Measurements from ENCODE around the gene PRDM7.
"Not testable (repeated sequence)": the region's sequence is repeated elsewhere in the genome, so short reads cannot be mapped to it uniquely, and the experiment has no call there.

PRDM7 gene

DNA sequence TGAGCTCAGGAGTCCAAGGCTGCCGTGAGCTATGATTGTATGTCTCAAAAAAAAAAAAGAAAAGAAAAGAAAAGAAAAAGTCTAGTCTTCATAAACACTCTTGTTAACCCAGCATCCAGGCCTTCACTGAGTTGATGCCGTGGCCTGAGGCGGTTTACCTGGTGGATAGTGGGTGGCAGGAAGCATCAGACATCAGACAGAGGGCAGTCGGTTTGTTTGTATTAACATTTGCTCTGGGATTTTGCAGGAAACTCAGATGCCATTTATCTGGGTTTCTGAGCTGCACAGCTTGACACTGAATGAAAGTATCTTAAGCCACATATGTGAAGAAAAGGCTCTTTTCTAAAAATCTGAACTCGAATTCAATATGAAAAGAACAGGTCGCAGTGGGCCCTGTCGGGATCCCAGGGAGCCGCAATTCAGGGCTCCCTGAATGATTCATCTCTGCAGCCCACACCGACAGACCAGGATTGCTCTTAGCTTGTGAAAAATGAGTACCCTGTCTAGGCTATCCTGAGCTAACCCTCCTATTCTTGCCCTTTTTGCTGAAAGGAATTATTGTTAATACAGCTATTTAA, 56.8 kb downstream of the PRDM7 start:
- no peak for DNase-seq
- in situ Hi-C loops (cut with HindIII; ENCODE audit: low pct_ligation_motif_present, low pct_unique_long_range_greater_than_20kb, low sequenced_read_pairs), result no loop called here

- in situ Hi-C loops (cut with HindIII; ENCODE audit: low pct_ligation_motif_present, low pct_unique_long_range_greater_than_20kb, low sequenced_read_pairs), result no loop called here
Observed at GRCh38 chr16:90019543-90020259, 57.4 kb downstream of the PRDM7 start.

DNA sequence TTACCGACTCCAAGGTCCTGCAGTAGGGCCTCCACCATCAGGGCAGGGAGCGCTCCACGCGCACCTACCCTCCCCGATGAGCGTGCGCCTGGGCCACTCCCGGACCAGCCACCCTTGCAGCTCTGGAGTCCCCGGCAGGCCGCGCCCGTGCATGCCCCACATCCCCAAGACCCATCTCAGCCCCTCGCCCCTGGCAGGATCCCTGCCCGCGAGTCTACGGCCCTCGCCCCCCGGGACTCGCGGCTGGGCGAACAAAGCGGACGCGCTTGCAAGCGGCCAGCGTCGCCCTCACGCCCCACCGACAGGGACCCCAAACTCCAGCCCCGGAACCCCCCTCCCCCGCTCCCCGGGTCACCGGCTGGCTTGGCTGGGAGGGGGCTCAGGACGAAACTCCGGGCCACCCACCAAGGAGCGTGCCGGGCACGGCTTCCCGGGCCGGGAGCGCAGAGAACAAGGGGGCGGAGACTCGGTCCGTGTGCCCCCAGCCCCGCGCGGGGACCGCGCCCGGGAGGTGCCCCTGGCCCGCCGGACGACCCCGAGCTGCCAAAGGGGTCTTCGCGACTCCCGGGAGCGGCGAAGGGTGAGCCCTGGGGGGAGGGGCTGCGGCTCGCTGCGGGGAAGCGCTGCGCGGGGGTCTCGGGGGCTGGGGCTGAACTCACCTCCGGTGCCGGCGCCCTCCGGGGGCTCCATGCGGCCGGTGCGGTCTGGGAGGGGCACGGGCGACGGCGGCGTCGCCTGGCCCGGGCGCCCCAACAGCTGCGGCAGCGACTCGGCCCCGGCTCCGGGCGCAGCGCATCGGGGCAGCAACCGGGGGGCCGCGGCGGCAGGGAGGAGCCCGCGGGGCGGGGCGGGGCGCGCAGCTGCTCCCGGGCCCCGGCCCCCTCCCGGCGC, 58.2 kb downstream of the PRDM7 start, which contains the start of gene DBNDD1:
Gene DBNDD1 (minus strand): TSS at position 805 of the 891 bp plus-strand sequence. CDS start 115 bp downstream, at position 690.
- no peak for DNase-seq
- in situ Hi-C loops (cut with HindIII; ENCODE audit: low pct_ligation_motif_present, low pct_unique_long_range_greater_than_20kb, low sequenced_read_pairs), result no loop called here

More at GRCh38 chr16:90019543-90020259, 57.4 kb downstream of the PRDM7 start:
- peak; percentile 58 for DNase-seq

GRCh38 chr16:90018297-90018651, 58.9 kb downstream of the PRDM7 start:
- in situ Hi-C loops (cut with HindIII; ENCODE audit: low pct_ligation_motif_present, low pct_unique_long_range_greater_than_20kb, low sequenced_read_pairs), result no loop called here
- DNase-seq, result no peak

- no peak for DNase-seq
- in situ Hi-C loops (cut with HindIII; ENCODE audit: low pct_ligation_motif_present, low pct_unique_long_range_greater_than_20kb, low sequenced_read_pairs), result no loop called here
Observed at GRCh38 chr16:90016339-90016950, 60.7 kb downstream of the PRDM7 start.

- no peak for DNase-seq
- in situ Hi-C loops (cut with HindIII; ENCODE audit: low pct_ligation_motif_present, low pct_unique_long_range_greater_than_20kb, low sequenced_read_pairs), result no loop called here
Observed at GRCh38 chr16:90015586-90016338, 61.4 kb downstream of the PRDM7 start.

- in situ Hi-C loops (cut with HindIII; ENCODE audit: low pct_ligation_motif_present, low pct_unique_long_range_greater_than_20kb, low sequenced_read_pairs), result no loop called here
- DNase-seq, result peak; percentile 47
Observed at GRCh38 chr16:90012991-90013745, 64.0 kb downstream of the PRDM7 start.

- no peak for DNase-seq
- in situ Hi-C loops (cut with HindIII; ENCODE audit: low pct_ligation_motif_present, low pct_unique_long_range_greater_than_20kb, low sequenced_read_pairs), result no loop called here
Observed at GRCh38 chr16:90011908-90012501, 65.1 kb downstream of the PRDM7 start.

DNA sequence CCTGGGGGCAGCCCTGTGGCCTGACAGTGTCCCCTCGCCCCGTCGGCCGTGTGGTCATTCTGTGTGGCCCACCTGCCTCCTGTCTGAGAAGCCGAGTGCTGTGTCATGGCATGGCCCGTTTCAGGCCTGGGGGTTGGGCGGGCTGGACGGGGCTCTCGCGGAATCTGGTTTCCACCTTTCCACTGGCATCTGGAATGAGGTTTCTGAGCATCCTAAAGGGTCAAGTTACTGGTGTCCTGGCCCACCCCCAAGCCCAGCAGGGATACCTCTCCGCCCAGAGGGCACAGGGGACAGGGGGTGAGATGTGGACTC, 65.7 kb downstream of the PRDM7 start:
- in situ Hi-C loops (cut with HindIII; ENCODE audit: low pct_ligation_motif_present, low pct_unique_long_range_greater_than_20kb, low sequenced_read_pairs), result no loop called here
- DNase-seq, result no peak

GRCh38 chr16:90010676-90011507, 66.2 kb downstream of the PRDM7 start:
- in situ Hi-C loops (cut with HindIII; ENCODE audit: low pct_ligation_motif_present, low pct_unique_long_range_greater_than_20kb, low sequenced_read_pairs), result no loop called here
- DNase-seq, result no peak

DNA sequence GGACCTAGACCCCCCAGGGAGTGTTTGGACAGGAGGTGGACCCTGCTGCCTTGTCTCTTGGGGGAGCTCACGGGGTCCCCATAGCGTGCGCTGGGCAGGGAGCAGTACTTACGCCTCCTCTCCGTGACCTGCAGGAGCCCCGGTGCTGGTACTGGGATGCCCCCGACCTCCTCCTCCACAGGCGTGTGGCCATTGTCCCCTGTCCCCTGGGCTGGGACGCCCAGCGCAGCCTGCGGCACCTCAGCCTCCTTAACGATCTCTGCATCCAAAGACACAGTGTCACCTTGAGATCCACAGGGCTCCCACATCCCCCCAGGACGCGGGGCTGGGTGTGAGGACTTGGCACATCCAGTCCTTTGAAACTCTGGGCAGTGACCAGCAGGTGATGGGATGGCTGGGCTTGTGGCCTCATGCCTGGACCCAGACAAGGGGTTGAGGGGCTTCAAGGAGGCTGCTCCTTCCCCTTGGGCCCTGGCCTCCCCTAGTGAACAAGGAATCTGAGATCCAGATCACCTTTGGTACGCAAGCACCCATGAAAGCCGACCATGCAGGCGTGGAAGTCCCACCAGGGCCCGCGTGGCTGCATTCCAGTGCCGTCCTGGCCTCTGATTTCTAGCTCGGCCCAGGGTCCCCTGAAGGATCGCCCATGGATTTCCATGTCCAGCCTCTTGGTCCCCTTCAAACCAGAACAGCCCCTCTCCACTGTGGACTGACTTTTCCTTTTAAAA, 67.8 kb downstream of the PRDM7 start:
- in situ Hi-C loops (cut with HindIII; ENCODE audit: low pct_ligation_motif_present, low pct_unique_long_range_greater_than_20kb, low sequenced_read_pairs), result no loop called here
- DNase-seq, result no peak

DNA sequence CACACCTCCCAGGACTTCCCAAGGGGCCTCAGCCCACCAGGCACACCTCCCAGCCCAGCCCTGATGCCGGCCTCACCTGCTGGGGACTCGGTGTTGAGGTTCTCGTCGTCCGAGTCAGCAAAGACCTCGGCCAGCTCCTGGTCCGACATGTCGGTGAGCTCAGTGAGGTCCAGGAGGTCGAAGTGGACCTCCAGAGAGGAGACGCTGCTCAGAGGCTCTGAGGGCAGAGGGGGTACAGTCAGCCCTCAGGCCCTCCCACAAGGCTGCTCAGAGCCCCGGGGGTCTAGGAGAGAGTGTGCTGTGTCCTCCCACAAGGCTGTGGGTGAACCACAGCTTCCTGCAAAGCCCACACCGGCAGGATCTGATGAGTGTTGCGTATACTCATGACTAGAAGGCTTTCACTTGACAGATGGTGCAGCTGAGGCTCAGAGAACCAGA, 68.4 kb downstream of the PRDM7 start:
- in situ Hi-C loops (cut with HindIII; ENCODE audit: low pct_ligation_motif_present, low pct_unique_long_range_greater_than_20kb, low sequenced_read_pairs), result no loop called here
- DNase-seq, result no peak

DNA sequence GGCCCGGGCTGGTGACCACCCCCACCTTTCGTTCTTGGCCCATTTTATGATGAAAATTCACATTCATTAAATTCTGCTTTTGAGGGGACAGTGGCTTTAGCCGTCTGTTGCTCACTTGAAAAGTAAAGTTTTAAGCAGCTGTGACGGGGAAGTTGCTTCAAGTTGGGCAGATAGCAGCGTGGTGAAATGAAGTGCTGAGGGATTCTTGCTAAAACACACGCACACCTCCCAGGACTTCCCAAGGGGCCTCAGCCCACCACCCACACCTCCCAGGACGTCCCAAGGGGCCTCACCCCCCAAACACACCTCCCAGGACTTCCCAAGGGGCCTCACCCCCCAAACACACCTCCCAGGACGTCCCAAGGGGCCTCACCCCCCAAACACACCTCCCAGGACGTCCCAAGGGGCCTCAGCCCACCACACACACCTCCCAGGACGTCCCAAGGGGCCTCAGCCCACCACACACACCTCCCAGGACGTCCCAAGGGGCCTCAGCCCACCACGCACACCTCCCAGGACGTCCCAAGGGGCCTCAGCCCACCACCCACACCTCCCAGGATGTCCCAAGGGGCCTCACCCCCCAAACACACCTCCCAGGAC, 69.4 kb downstream of the PRDM7 start:
- DNase-seq; in situ Hi-C loops (cut with HindIII; ENCODE audit: low pct_ligation_motif_present, low pct_unique_long_range_greater_than_20kb, low sequenced_read_pairs): not testable (repeated sequence)

- in situ Hi-C loops (cut with HindIII; ENCODE audit: low pct_ligation_motif_present, low pct_unique_long_range_greater_than_20kb, low sequenced_read_pairs), result no loop called here
- no peak for DNase-seq
Observed at GRCh38 chr16:90007015-90007414, 70.1 kb downstream of the PRDM7 start.
